Keratinocyte (primary cell): ENCODE measurements around the gene RNF13. TPM values are rescaled to one million over a fixed set of nuclear protein-coding genes. Genes with fewer than 3 reads are reported as not detected.

ENCODE experiments used
- DNase-seq: peaks from one replicate; pipeline ENCODE4 v3.0.0-alpha.2; 2011; ENCODE audit warnings: low read depth, missing footprints, low spot score
- FAIRE-seq: peaks from 2 replicates; lab custom pipeline; 2011; peaks lifted over from hg19 to GRCh38; lab: Jason Lieb, UNC
- H2AFZ ChIP-seq: 2 replicates; pipeline ENCODE4 v1.6.0; 2012; ENCODE audit warnings: low read length, control low read depth, inconsistent platforms; ENCODE audit not compliant: control insufficient read depth
- H3K27ac ChIP-seq: 2 replicates; pipeline ENCODE4 v1.5.1; 2011; ENCODE audit warnings: low read length; ENCODE audit not compliant: control insufficient read depth, insufficient read depth
- H3K27me3 ChIP-seq: 3 replicates; pipeline ENCODE4 v1.6.0; 2011; ENCODE audit warnings: low read length; ENCODE audit not compliant: control insufficient read depth, insufficient read depth; ENCODE audit errors: extremely low read depth
- H3K36me3 ChIP-seq, 2 experiments: 2 replicates in 1 of 2; 3 replicates in 1 of 2; pipeline ENCODE4 v1.5.1; 2011; ENCODE audit warnings: low read length in 2 of 2, mild to moderate bottlenecking in 1 of 2; ENCODE audit not compliant: control insufficient read depth in 2 of 2, insufficient read depth in 2 of 2; ENCODE audit errors: extremely low read depth in 1 of 2
- H3K4me1 ChIP-seq: 3 replicates; pipeline ENCODE4 v1.5.1; 2011; ENCODE audit warnings: low read length; ENCODE audit not compliant: control insufficient read depth, insufficient read depth; ENCODE audit errors: extremely low read depth
- H3K4me2 ChIP-seq: 3 replicates; pipeline ENCODE4 v1.6.0; 2011; ENCODE audit warnings: low read depth, low read length; ENCODE audit not compliant: control insufficient read depth, insufficient read depth; ENCODE audit errors: extremely low read depth
- H3K4me3 ChIP-seq, 3 experiments: fragments of 200-600 bp in 1 of 3; sonication (generic) in 1 of 3; 2 replicates in 2 of 3; 3 replicates in 1 of 3; pipeline ENCODE4 v1.5.1; 2011 to 2016; ENCODE audit warnings: low read length in 3 of 3, mild to moderate bottlenecking in 3 of 3, control low read depth in 2 of 3, inconsistent platforms in 1 of 3, low read depth in 1 of 3, mixed read lengths in 1 of 3, mixed run types in 1 of 3, moderate library complexity in 1 of 3; ENCODE audit not compliant: control insufficient read depth in 2 of 3, insufficient read depth in 2 of 3; ENCODE audit errors: extremely low read depth in 1 of 3
- H3K79me2 ChIP-seq: 2 replicates; pipeline ENCODE4 v1.6.0; 2012; ENCODE audit warnings: low read length; ENCODE audit not compliant: control insufficient read depth, insufficient read depth
- H3K9ac ChIP-seq: 3 replicates; pipeline ENCODE4 v1.6.0; 2011; ENCODE audit warnings: low read length; ENCODE audit not compliant: control insufficient read depth, insufficient read depth; ENCODE audit errors: extremely low read depth
- H3K9me1 ChIP-seq: 3 replicates; pipeline ENCODE4 v1.6.0; 2011; ENCODE audit warnings: low read length; ENCODE audit not compliant: control insufficient read depth, insufficient read depth; ENCODE audit errors: extremely low read depth
- H3K9me3 ChIP-seq: 2 replicates; pipeline ENCODE4 v1.5.1; 2012; ENCODE audit warnings: low read depth, low read length; ENCODE audit not compliant: control insufficient read depth
- H4K20me1 ChIP-seq: 3 replicates; pipeline ENCODE4 v1.6.0; 2011; ENCODE audit warnings: low read length; ENCODE audit not compliant: control insufficient read depth, insufficient read depth; ENCODE audit errors: extremely low read depth
- CTCF ChIP-seq, 3 experiments: IDR thresholded peaks in 1 of 3; conservative IDR thresholded peaks in 1 of 3; optimal IDR thresholded peaks in 1 of 3; 2 replicates in 2 of 3; 3 replicates in 1 of 3; pipeline versions ENCODE3 to v1.5.1; 2011; ENCODE audit warnings: low read length in 3 of 3, mild to moderate bottlenecking in 3 of 3, moderate library complexity in 2 of 3, control low read depth in 1 of 3, inconsistent platforms in 1 of 3; ENCODE audit not compliant: insufficient read depth in 2 of 3; ENCODE audit errors: extremely low read depth in 1 of 3
- EZH2 ChIP-seq: IDR thresholded peaks from one replicate; pipeline ENCODE4 v1.6.1; 2012; ENCODE audit warnings: inconsistent platforms, mild to moderate bottlenecking, low read length, moderate library complexity
- dilution Hi-C: fragments of 300-500 bp; cut with MboI; formaldehyde crosslinking; loops from one replicate; pipeline ENCODE4 v1.7.0; 2020; ENCODE audit warnings: low sequenced_read_pairs; ENCODE audit not compliant: extremely low pct_ligation_motif_present
- polyA plus RNA-seq, 5 experiments: library from polyadenylated mRNA; depleted of rRNA in 3 of 5; stranded (reverse) in 3 of 5; stranded (forward) in 1 of 5; unstranded in 1 of 5; fragments of >200 nt; gene quantifications; 1 replicate in 1 of 5; 2 replicates in 3 of 5; 3 replicates in 1 of 5; pipeline versions ENCODE4 v1.2.1 to v1.2.3, GENCODE V29; 2011 to 2012; ENCODE audit warnings: missing spikeins in 2 of 5, low read depth in 1 of 5, low replicate concordance in 1 of 5

Gene RNF13
- polyA plus RNA-seq, 1 donor (not counting 4 experiments of a cell fraction or from before 2014, with no cell fraction given), result 57.4 TPM

- TF ChIP-seq EZH2 (no peak), CTCF (optimal IDR thresholded peaks at IDR 0.05 in 1 of 3, IDR thresholded peaks at IDR 0.05 in 1 of 3, conservative IDR thresholded peaks at IDR 0.05 in 1 of 3; ENCODE audit: extremely low read depth in 1 of 3, insufficient read depth in 2 of 3, low read length in 3 of 3) (no peak)
- FAIRE-seq, result no peak
- Histone ChIP-seq H3K79me2 (no peaks in the 10 kb centered on the region), H3K27ac (no peak overlapping the region), H4K20me1 (no peaks in the 10 kb centered on the region), H3K4me2 (no peak overlapping the region), H3K9me1 (no peaks in the 10 kb centered on the region), H2AFZ (no peak overlapping the region), H3K36me3 (no peaks in the 10 kb centered on the region), H3K4me1 (peaks cover 11% of the 10 kb centered on the region), H3K9me3 (no peaks in the 10 kb centered on the region), H3K4me3 (no peak overlapping the region), H3K9ac (no peak overlapping the region), H3K27me3 (no peaks in the 10 kb centered on the region)
- dilution Hi-C loops, result no loop called here
- no peak for DNase-seq
Observed at GRCh38 chr3:149796026-149796425, 17.0 kb upstream of the RNF13 start.

GRCh38 chr3:149800693-149801092 lies 12.3 kb upstream of the RNF13 start:
- H3K9ac ChIP-seq, result no peak overlapping the region
- no peaks in the 10 kb centered on the region for H3K9me3 ChIP-seq
- FAIRE-seq (no peak), DNase-seq (no peak)
- dilution Hi-C loops, result no loop called here
- H3K27me3 ChIP-seq, result no peaks in the 10 kb centered on the region
- H3K27ac ChIP-seq, result no peak overlapping the region
- no peak overlapping the region for H2AFZ ChIP-seq
- no peak for TF ChIP-seq EZH2
- no peak for TF ChIP-seq CTCF (optimal IDR thresholded peaks at IDR 0.05 in 1 of 3, IDR thresholded peaks at IDR 0.05 in 1 of 3, conservative IDR thresholded peaks at IDR 0.05 in 1 of 3; ENCODE audit: extremely low read depth in 1 of 3, insufficient read depth in 2 of 3, low read length in 3 of 3)
- no peaks in the 10 kb centered on the region for H4K20me1 ChIP-seq
- no peaks in the 10 kb centered on the region for H3K4me1 ChIP-seq
- H3K4me3 ChIP-seq, result no peak overlapping the region
- no peaks in the 10 kb centered on the region for H3K36me3 ChIP-seq
- H3K79me2 ChIP-seq, result no peaks in the 10 kb centered on the region
- no peak overlapping the region for H3K4me2 ChIP-seq
- no peaks in the 10 kb centered on the region for H3K9me1 ChIP-seq
